Mucosa of descending colon (tissue), 3 donors: ENCODE data around the gene YEATS4. TPM values are rescaled to one million over a fixed set of nuclear protein-coding genes. Genes with fewer than 3 reads are reported as not detected.

Experiments
- ATAC-seq: fragments of 200-7000 bp; cut with Tn5 transposase; one replicate; pipeline ENCODE4 v1.9.1; 2020; ENCODE audit warnings: mild to moderate bottlenecking, moderate library complexity
- DNase-seq, 3 donors: peaks; one replicate each; pipeline ENCODE4 v3.0.0-alpha.2; 2020
- H3K36me3 ChIP-seq: fragments of 200-600 bp; one replicate; pipeline ENCODE4 v1.8.0; 2021; ENCODE audit warnings: low read depth, mild to moderate bottlenecking
- H3K4me1 ChIP-seq: fragments of 200-600 bp; one replicate; pipeline ENCODE4 v1.8.0; 2021; ENCODE audit warnings: low read depth, mild to moderate bottlenecking
- H3K4me3 ChIP-seq: fragments of 200-600 bp; one replicate; pipeline ENCODE4 v1.8.0; 2021; ENCODE audit warnings: mild to moderate bottlenecking
- H3K9me3 ChIP-seq: fragments of 200-600 bp; one replicate; pipeline ENCODE4 v1.8.0; 2021; ENCODE audit warnings: mild to moderate bottlenecking
- CTCF ChIP-seq: fragments of 200-600 bp; IDR thresholded peaks from one replicate; pipeline ENCODE4 v1.8.0; 2022; ENCODE audit warnings: antibody characterized with exemption, mild to moderate bottlenecking
- intact Hi-C, 2 donors: fragments of 100-400 bp; cut with DNase I in 1 of 2; cut with micrococcal nuclease in 1 of 2; formaldehyde crosslinking; loops; one replicate each; pipeline versions ENCODE4 v1.11.0 to v1.11.1; 2022; cut with DNase I, micrococcal nuclease
- total RNA-seq, 3 donors: library from RNA; stranded (reverse); fragmentation: NEBNext Ultra II Directional in 2 of 3; extraction: Animal tissue kit (Norgen Biotek cat#: 25700) in 2 of 3; gene quantifications; one replicate each; pipeline versions ENCODE4 v1.2.1 to v1.2.4, GENCODE V29; 2021 to 2023
- donor health status: DM: no; HTN: no; CAD: no; lungs with moderate emphysema.
- donor health status: DM: no; HTN: no; CAD: no.
- donor health status: DM: no; HTN: yes; CAD: no.

YEATS4 gene
- total RNA-seq, 3 donors from 2014 or later: 8.8 to 12.8 (median 10.7) TPM

GRCh38 chr12:69331909-69332684 is 27.4 kb upstream of the YEATS4 start:
- intact Hi-C loops: no loop called here
- TF ChIP-seq CTCF: no peak
- Histone ChIP-seq H3K4me1 (peaks cover 19% of the 10 kb centered on the region), H3K36me3 (no peaks in the 10 kb centered on the region), H3K4me3 (no peak overlapping the region), H3K9me3 (no peaks in the 10 kb centered on the region)
- DNase-seq: peak in 2 of 3 donors; percentile 24 to 42
- ATAC-seq: peak; percentile 5

DNA sequence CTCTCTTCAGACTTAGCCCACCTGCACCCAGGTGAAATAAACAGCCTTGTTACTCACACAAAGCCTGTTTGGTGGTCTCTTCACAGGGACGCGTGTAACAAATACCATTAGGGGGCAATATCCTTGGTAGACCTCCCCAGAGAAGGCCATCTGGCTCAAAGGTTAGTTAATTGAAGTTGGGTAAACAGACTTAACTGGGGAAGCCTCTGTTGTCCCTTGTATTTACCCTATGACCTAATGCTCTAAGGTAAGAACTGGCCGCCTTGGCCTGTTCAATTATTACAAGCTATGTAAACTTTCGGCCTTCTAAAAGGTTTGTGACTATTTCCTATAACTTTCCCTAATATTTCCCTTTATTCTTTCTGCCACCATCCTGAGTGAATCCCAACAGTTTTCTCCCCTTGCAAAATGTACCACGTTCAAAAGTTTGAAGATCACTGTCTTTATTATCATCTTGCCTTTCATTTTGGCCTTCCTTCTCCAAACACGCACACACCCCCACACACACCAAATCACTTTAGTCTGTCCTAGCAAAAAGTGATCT is 26.7 kb upstream of the YEATS4 start:
- ATAC-seq (no peak), DNase-seq (peak in 1 of 3 donors; percentile 6)
- Histone ChIP-seq H3K4me3 (no peak overlapping the region), H3K36me3 (no peaks in the 10 kb centered on the region), H3K4me1 (peaks cover 19% of the 10 kb centered on the region), H3K9me3 (no peaks in the 10 kb centered on the region)
- TF ChIP-seq CTCF: no peak
- intact Hi-C loops: no loop called here

DNA sequence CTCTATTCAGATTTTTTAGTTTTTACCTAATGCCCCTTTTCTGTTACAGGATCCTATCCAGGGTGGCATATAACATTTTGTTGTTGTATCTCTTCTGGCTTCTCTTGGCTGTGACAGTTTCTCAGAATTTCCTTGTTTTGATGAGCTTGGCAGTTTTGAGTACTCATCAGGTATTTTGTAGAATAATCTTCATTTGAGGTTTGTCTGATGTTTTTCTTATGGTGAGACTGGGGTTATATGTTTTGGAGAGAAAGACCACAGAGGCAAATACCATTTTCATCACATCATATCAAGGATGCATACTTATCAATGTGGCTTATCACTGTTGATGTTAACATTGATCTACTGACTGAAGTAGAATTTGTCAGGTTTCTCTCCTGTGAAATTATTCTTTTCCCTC is 25.4 kb upstream of the YEATS4 start:
- no peak for TF ChIP-seq CTCF
- no peaks in the 10 kb centered on the region for H3K36me3 ChIP-seq
- H3K4me1 ChIP-seq: peaks cover 19% of the 10 kb centered on the region
- ATAC-seq (no peak), DNase-seq (no peak)
- intact Hi-C loops: no loop called here
- H3K4me3 ChIP-seq: no peak overlapping the region
- H3K9me3 ChIP-seq: no peaks in the 10 kb centered on the region

DNA sequence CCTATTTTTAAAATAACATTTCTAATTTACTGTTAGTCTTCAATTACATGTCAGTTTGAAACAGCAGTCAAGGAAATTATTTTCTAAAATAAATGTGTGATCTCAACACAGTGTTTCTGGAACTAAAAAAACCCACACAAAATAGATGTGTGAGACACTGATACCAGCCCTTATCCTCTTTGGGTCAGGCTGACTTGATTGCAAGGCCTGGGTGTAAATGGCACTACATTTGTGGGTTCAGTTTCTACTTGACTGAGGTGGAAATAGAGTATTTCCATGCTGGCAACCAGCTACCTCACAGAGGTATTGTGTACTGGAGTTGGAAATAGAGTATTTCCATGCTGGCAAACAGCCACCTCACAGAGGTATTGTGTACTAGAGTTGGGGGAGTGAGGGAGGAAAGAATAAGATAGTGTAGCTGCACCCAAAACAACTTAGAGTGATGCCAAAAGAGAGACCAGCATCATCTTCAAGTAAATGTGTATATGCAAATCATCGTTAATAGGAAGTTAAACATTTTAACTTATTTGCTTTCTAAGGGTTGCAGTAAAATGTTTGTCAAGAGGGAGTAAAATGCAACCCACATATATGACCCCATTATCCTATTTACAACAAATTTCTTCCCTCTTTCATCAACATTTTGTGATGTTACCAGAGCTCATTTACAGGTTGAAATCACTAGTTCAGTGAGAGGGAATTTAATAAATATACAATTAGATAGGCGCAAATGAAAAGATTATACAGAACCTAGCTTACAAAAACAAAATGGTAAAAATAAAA is 22.0 kb upstream of the YEATS4 start:
- no peaks in the 10 kb centered on the region for H3K36me3 ChIP-seq
- no peak for TF ChIP-seq CTCF
- intact Hi-C loops: no loop called here
- no peaks in the 10 kb centered on the region for H3K4me1 ChIP-seq
- H3K9me3 ChIP-seq: no peaks in the 10 kb centered on the region
- no peak for DNase-seq
- no peak for ATAC-seq
- no peak overlapping the region for H3K4me3 ChIP-seq

DNA sequence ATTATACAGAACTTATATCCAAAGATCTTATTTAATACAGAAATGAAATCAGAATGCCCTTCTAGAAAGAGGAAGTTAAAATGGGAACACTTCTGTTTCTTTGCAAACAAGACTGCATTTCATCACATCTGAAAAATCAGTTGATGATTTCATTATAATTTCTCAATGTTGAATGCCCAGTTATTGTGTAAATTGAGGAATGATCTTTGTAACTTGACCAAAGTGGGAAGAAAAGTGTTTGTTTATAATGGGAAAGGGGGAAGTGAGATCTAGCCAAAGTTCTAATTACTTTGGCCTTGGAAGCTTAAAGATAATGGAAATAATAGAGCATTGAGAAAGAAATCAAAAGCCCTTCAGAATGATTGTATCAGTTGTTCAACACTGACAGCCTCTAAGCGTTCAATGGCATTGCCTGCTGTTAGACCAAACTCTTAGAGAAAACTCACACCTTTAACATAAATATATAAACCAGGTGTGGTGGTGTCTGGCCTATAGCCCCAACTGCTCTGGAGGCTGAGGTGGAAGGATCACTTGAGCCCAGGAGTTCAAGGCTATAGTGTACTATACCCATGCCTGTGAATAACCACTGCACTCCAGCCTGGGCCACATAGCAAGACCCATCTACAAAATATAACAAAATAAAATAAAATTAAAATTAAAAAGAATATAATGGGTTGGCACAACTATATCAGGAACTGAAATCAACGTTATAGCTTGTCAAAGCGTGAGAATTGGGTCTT is 21.3 kb upstream of the YEATS4 start:
- intact Hi-C loops: no loop called here
- DNase-seq: no peak
- ATAC-seq: no peak
- Histone ChIP-seq H3K4me3 (no peak overlapping the region), H3K36me3 (no peaks in the 10 kb centered on the region), H3K9me3 (no peaks in the 10 kb centered on the region), H3K4me1 (no peaks in the 10 kb centered on the region)
- TF ChIP-seq CTCF: no peak
